ENCODE measurements around the gene NQO2.

The NQO2 gene

GRCh38 chr6:2979819-2980464, 19.8 kb upstream of the NQO2 start:
- no peak for TF ChIP-seq CTCF (IDR thresholded peaks at IDR 0.05)

- no peak for TF ChIP-seq CTCF (IDR thresholded peaks at IDR 0.05)
Measured at GRCh38 chr6:2980465-2980855, 19.2 kb upstream of the NQO2 start.

GRCh38 chr6:2982426-2983117, 17.1 kb upstream of the NQO2 start:
- TF ChIP-seq CTCF (IDR thresholded peaks at IDR 0.05), result no peak

- TF ChIP-seq CTCF (IDR thresholded peaks at IDR 0.05), result no peak
Measured at GRCh38 chr6:2984738-2985406, 14.8 kb upstream of the NQO2 start.

- TF ChIP-seq CTCF (IDR thresholded peaks at IDR 0.05), result no peak
Measured at GRCh38 chr6:2986722-2987221, 12.9 kb upstream of the NQO2 start.

GRCh38 chr6:2988094-2988425, 11.6 kb upstream of the NQO2 start:
- TF ChIP-seq CTCF (IDR thresholded peaks at IDR 0.05), result no peak

GRCh38 chr6:2988426-2989331, 11.0 kb upstream of the NQO2 start:
- peak; percentile 76 for TF ChIP-seq CTCF (IDR thresholded peaks at IDR 0.05)
